H9 (cell line): Measurements from ENCODE around the gene AIFM2. TPM values are rescaled to one million over a fixed set of nuclear protein-coding genes. Genes with fewer than 3 reads are reported as not detected.
"Not testable (repeated sequence)": the region's sequence is repeated elsewhere in the genome, so short reads cannot be mapped to it uniquely, and the experiment has no call there.

Experiments used
- DNase-seq: peaks from one replicate; pipeline ENCODE4 v3.0.0-alpha.2; 2017
- H2AFZ ChIP-seq: one replicate; pipeline ENCODE4 v1.6.1; 2013; ENCODE audit warnings: mild to moderate bottlenecking, low read length, control low read depth, moderate library complexity
- H2AK5ac ChIP-seq: 2 replicates; pipeline ENCODE4 v1.6.1; 2013; ENCODE audit warnings: low read length, control low read depth, mixed read lengths; ENCODE audit not compliant: insufficient read length
- H2BK120ac ChIP-seq: one replicate; pipeline ENCODE4 v1.6.1; 2013; ENCODE audit warnings: low read depth, mild to moderate bottlenecking, low read length, control low read depth, inconsistent platforms; ENCODE audit not compliant: poor library complexity, severe bottlenecking
- H2BK12ac ChIP-seq: 2 replicates; pipeline ENCODE4 v1.6.1; 2013; ENCODE audit warnings: low read length, control low read depth, mixed read lengths, low read depth; ENCODE audit not compliant: insufficient read length
- H2BK15ac ChIP-seq: 2 replicates; pipeline ENCODE4 v1.6.1; 2013; ENCODE audit warnings: low read depth, low read length, control low read depth
- H2BK20ac ChIP-seq: one replicate; pipeline ENCODE4 v1.6.1; 2013; ENCODE audit warnings: low read depth, mild to moderate bottlenecking, low read length, control low read depth, inconsistent platforms; ENCODE audit not compliant: poor library complexity, severe bottlenecking
- H2BK5ac ChIP-seq: 2 replicates; pipeline ENCODE4 v1.6.1; 2013; ENCODE audit warnings: low read length, control low read depth, mixed read lengths; ENCODE audit not compliant: insufficient read length
- H3K14ac ChIP-seq: 2 replicates; pipeline ENCODE4 v1.6.1; 2013; ENCODE audit warnings: low read length, control low read depth; ENCODE audit not compliant: insufficient read depth
- H3K18ac ChIP-seq: 2 replicates; pipeline ENCODE4 v1.6.1; 2013; ENCODE audit warnings: low read depth, mild to moderate bottlenecking, mixed read lengths, low read length, control low read depth; ENCODE audit not compliant: insufficient read length
- H3K23ac ChIP-seq: 2 replicates; pipeline ENCODE4 v1.6.1; 2013; ENCODE audit warnings: low read length, control low read depth, mixed read lengths, low read depth; ENCODE audit not compliant: insufficient read length
- H3K23me2 ChIP-seq: 2 replicates; pipeline ENCODE4 v1.6.1; 2013; ENCODE audit warnings: low read depth, mild to moderate bottlenecking, mixed read lengths, low read length, control low read depth; ENCODE audit not compliant: insufficient read length, poor library complexity, severe bottlenecking
- H3K27ac ChIP-seq: 2 replicates; pipeline ENCODE4 v1.5.1; 2013; ENCODE audit warnings: low read length, control low read depth, mixed read lengths, low read depth; ENCODE audit not compliant: insufficient read length
- H3K27me3 ChIP-seq: 2 replicates; pipeline ENCODE4 v1.6.1; 2013; ENCODE audit warnings: low read length, control low read depth, inconsistent platforms; ENCODE audit not compliant: insufficient read depth
- H3K4ac ChIP-seq: 2 replicates; pipeline ENCODE4 v1.6.1; 2013; ENCODE audit warnings: low read depth, mild to moderate bottlenecking, control low read depth, inconsistent platforms, low read length, moderate library complexity
- H3K4me1 ChIP-seq: 2 replicates; pipeline ENCODE4 v1.6.1; 2013; ENCODE audit warnings: low read length, control low read depth, inconsistent platforms; ENCODE audit not compliant: insufficient read depth
- H3K4me2 ChIP-seq: 2 replicates; pipeline ENCODE4 v1.6.1; 2013; ENCODE audit warnings: low read length, control low read depth, mixed read lengths; ENCODE audit not compliant: insufficient read length, insufficient read depth
- H3K56ac ChIP-seq: 2 replicates; pipeline ENCODE4 v1.6.1; 2013; ENCODE audit warnings: low read depth, mild to moderate bottlenecking, mixed read lengths, low read length, control low read depth; ENCODE audit not compliant: insufficient read length
- H3K79me1 ChIP-seq: 2 replicates; pipeline ENCODE4 v1.6.1; 2013; ENCODE audit warnings: low read depth, mild to moderate bottlenecking, moderate library complexity, low read length, control low read depth, inconsistent platforms; ENCODE audit not compliant: insufficient read depth, poor library complexity, severe bottlenecking
- H3K79me2 ChIP-seq: 2 replicates; pipeline ENCODE4 v1.6.1; 2013; ENCODE audit warnings: low read length, control low read depth, inconsistent platforms; ENCODE audit not compliant: insufficient read depth
- H3K9ac ChIP-seq: 2 replicates; pipeline ENCODE4 v1.6.1; 2013; ENCODE audit warnings: low read length, control low read depth, mixed read lengths; ENCODE audit not compliant: insufficient read length; ENCODE audit errors: extremely low read depth
- H3K9me3 ChIP-seq: one replicate; pipeline ENCODE4 v1.6.1; 2013; ENCODE audit warnings: low read depth, low read length, inconsistent platforms; ENCODE audit not compliant: control insufficient read depth
- H3T11ph ChIP-seq: one replicate; pipeline ENCODE4 v1.6.1; 2013; ENCODE audit warnings: mild to moderate bottlenecking, low read length, control low read depth, inconsistent platforms
- H4K20me1 ChIP-seq: one replicate; pipeline ENCODE4 v1.6.1; 2013; ENCODE audit not compliant: control insufficient read depth, insufficient read length, insufficient read depth
- H4K5ac ChIP-seq: 2 replicates; pipeline ENCODE4 v1.6.1; 2013; ENCODE audit warnings: low read depth, mild to moderate bottlenecking, mixed read lengths, low read length, control low read depth; ENCODE audit not compliant: insufficient read length
- H4K8ac ChIP-seq: replicated peaks from 2 replicates; pipeline ENCODE4 v1.6.1; 2013; ENCODE audit warnings: low read length, control low read depth, mixed read lengths, low read depth; ENCODE audit not compliant: insufficient read length
- H4K91ac ChIP-seq: 2 replicates; pipeline ENCODE4 v1.6.1; 2013; ENCODE audit warnings: low read depth, mild to moderate bottlenecking, moderate library complexity, mixed read lengths, low read length, control low read depth; ENCODE audit not compliant: insufficient read length
- H3K27ac Mint-ChIP-seq, 3 experiments: 2 replicates in 2 of 3; 3 replicates in 1 of 3; pipeline ENCODE4 v1.8.0; 2020 to 2021; ENCODE audit warnings: mixed read lengths in 3 of 3, mild to moderate bottlenecking in 1 of 3, moderate library complexity in 1 of 3
- H3K27me3 Mint-ChIP-seq: 2 replicates; pipeline ENCODE4 v1.8.0; 2021; ENCODE audit warnings: low read depth, mild to moderate bottlenecking, moderate library complexity, mixed read lengths
- H3K36me3 Mint-ChIP-seq, 3 experiments: 2 replicates in 2 of 3; 3 replicates in 1 of 3; pipeline ENCODE4 v1.8.0; 2020 to 2021; ENCODE audit warnings: low read depth in 3 of 3, mixed read lengths in 3 of 3; ENCODE audit not compliant: insufficient read depth in 1 of 3
- H3K4me1 Mint-ChIP-seq, 2 experiments: 2 replicates each; pipeline ENCODE4 v1.8.0; 2020; ENCODE audit warnings: mixed read lengths in 2 of 2
- H3K4me3 Mint-ChIP-seq, 2 experiments: 2 replicates in 1 of 2; 3 replicates in 1 of 2; pipeline ENCODE4 v1.8.0; 2020 to 2021; ENCODE audit warnings: mild to moderate bottlenecking in 2 of 2, mixed read lengths in 2 of 2, moderate library complexity in 1 of 2
- H3K9me3 Mint-ChIP-seq, 2 experiments: 2 replicates in 1 of 2; 3 replicates in 1 of 2; pipeline ENCODE4 v1.8.0; 2020; ENCODE audit warnings: mild to moderate bottlenecking in 2 of 2, mixed read lengths in 2 of 2, moderate library complexity in 1 of 2
- WGBS: extraction: QIAGEN DNeasy Blood & Tissue Kit; methylation state at CpG from one replicate; pipeline ENCODE4 v1.1.7; 2013; ENCODE audit warnings: missing lambda C conversion rate, low lambda C conversion rate, mixed read lengths; ENCODE audit not compliant: insufficient read length; ENCODE audit errors: extremely low coverage; 5-methylcytosine and 5-hydroxymethylcytosine counted together
- total RNA-seq: library from RNA; stranded (reverse); gene quantifications from 2 replicates; pipeline ENCODE4 v1.2.1, GENCODE V29; 2021
- TF ChIP-seq, protein P1 (sequence below): fragments of 200-600 bp; sonication (generic); conservative IDR thresholded peaks from 3 replicates; pipeline ENCODE4 v1.8.0; 2021; ENCODE audit warnings: antibody characterized with exemption, mild to moderate bottlenecking

AIFM2 gene
- total RNA-seq, 1 experiment from 2014 or later: 5.3 TPM

DNA sequence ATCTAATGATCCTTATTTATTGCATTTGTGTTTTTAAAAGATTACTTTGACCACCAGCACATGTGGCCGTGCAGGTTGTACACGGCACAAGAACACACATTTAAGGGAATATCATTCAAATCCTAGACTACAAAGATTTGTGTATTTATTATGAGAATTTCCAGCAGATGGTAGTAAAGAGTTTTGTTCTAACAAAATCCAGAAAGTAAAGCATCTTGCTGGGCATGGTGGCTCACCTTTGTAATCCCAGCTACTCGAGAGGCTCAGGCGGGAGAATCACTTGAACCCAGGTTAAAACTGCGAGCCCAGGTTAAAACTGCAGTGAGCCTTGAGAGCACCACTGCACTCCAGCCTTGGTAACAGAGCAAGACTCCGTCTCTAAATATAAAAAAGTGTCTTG, 48.4 kb downstream of the AIFM2 start:
- no peak for DNase-seq
- Histone ChIP-seq H2AFZ (no peak overlapping the region), H3K23me2 (no peaks in the 10 kb centered on the region), H3K56ac (no peak overlapping the region), H2BK5ac (no peak overlapping the region), H2BK120ac (no peak overlapping the region), H3K4ac (no peak overlapping the region), H3K4me1 (no peaks in the 10 kb centered on the region), H3K18ac (no peak overlapping the region), H3K79me1 (no peaks in the 10 kb centered on the region), H3K4me2 (no peak overlapping the region), H3K23ac (no peak overlapping the region), H2BK12ac (no peak overlapping the region), H3T11ph (no peak overlapping the region), H2BK15ac (no peak overlapping the region), H3K27me3 (no peaks in the 10 kb centered on the region), H4K20me1 (no peaks in the 10 kb centered on the region), H2AK5ac (no peak overlapping the region), H4K5ac (no peak overlapping the region), H3K9ac (no peak overlapping the region), H3K79me2 (no peaks in the 10 kb centered on the region), H3K9me3 (no peaks in the 10 kb centered on the region), H4K8ac (no peak overlapping the region), H2BK20ac (no peak overlapping the region), H3K14ac (no peak overlapping the region), H4K91ac (no peak overlapping the region), H3K27ac (no peak overlapping the region)
- no peak overlapping the region for H3K4me3 Mint-ChIP-seq
- H3K36me3 Mint-ChIP-seq: no peaks in the 10 kb centered on the region; a peak in 3 of 7 replicates
- TF ChIP-seq, protein P1, sequence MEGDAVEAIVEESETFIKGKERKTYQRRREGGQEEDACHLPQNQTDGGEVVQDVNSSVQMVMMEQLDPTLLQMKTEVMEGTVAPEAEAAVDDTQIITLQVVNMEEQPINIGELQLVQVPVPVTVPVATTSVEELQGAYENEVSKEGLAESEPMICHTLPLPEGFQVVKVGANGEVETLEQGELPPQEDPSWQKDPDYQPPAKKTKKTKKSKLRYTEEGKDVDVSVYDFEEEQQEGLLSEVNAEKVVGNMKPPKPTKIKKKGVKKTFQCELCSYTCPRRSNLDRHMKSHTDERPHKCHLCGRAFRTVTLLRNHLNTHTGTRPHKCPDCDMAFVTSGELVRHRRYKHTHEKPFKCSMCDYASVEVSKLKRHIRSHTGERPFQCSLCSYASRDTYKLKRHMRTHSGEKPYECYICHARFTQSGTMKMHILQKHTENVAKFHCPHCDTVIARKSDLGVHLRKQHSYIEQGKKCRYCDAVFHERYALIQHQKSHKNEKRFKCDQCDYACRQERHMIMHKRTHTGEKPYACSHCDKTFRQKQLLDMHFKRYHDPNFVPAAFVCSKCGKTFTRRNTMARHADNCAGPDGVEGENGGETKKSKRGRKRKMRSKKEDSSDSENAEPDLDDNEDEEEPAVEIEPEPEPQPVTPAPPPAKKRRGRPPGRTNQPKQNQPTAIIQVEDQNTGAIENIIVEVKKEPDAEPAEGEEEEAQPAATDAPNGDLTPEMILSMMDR: no peak
- no CpG with 5 or more reads among the region's 6 CpGs for WGBS
- no peaks in the 10 kb centered on the region for H3K9me3 Mint-ChIP-seq
- H3K4me1 Mint-ChIP-seq: peaks cover 2 to 5% of the 10 kb centered on the region in 2 experiments
- H3K27ac Mint-ChIP-seq: no peak overlapping the region
- peaks cover 12% of the 10 kb centered on the region for H3K27me3 Mint-ChIP-seq

DNA sequence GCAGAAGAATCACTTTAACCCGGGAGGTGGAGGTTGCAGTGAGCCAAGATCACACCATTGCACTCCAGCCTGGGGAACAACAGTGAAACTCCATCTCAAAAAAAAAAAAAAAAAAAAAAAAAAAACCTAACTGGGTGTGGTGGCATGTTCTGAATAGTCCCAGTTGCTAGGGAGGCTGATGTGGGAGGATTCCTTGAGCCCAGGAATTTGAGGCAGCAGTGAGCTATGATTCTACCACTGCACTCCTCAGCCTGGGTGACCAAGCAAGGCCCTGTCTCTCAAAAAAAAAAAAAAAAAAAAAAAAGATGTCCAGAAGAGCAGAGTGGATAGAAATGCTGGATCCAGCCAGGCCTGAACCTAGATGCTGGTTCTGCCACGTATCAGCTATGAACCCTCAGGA, 51.8 kb downstream of the AIFM2 start:
- not testable (repeated sequence) for H3K23me2 ChIP-seq, H3K79me1 ChIP-seq, H2AK5ac ChIP-seq, H3K4me2 ChIP-seq, H3K27me3 ChIP-seq, DNase-seq, H3K4me1 ChIP-seq, H3T11ph ChIP-seq, H4K20me1 ChIP-seq, H2BK20ac ChIP-seq, H4K91ac ChIP-seq, H3K9me3 ChIP-seq, H3K4ac ChIP-seq, H2BK120ac ChIP-seq, H4K8ac ChIP-seq, H3K23ac ChIP-seq, H3K18ac ChIP-seq, H3K14ac ChIP-seq, H3K27ac ChIP-seq, H2BK5ac ChIP-seq, H4K5ac ChIP-seq, H3K79me2 ChIP-seq, H3K27ac Mint-ChIP-seq, H3K56ac ChIP-seq, H3K9me3 Mint-ChIP-seq, H2BK12ac ChIP-seq, H3K9ac ChIP-seq, H2AFZ ChIP-seq, H2BK15ac ChIP-seq, H3K36me3 Mint-ChIP-seq, H3K4me3 Mint-ChIP-seq
- Mint-ChIP-seq H3K27me3 (peaks cover 17% of the 10 kb centered on the region), H3K4me1 (peaks cover 11 to 18% of the 10 kb centered on the region in 2 experiments)
- no CpG with 5 or more reads among the region's 2 CpGs for WGBS
